Hepatocyte (in vitro differentiated cells): ENCODE data around the gene MAU2. TPM values are rescaled to one million over a fixed set of nuclear protein-coding genes. Genes with fewer than 3 reads are reported as not detected.

Source experiments
- DNase-seq: peaks from one replicate; pipeline ENCODE4 v3.0.0-alpha.2; 2016; ENCODE audit warnings: low spot score
- H2AFZ ChIP-seq: fragments of 200-600 bp; sonication (generic); 2 replicates; pipeline ENCODE4 v1.6.0; 2016; ENCODE audit warnings: antibody characterized with exemption, mild to moderate bottlenecking
- H3K27ac ChIP-seq: fragments of 200-600 bp; sonication (generic); 2 replicates; pipeline ENCODE4 v1.5.1; 2016; ENCODE audit warnings: mild to moderate bottlenecking
- H3K27me3 ChIP-seq: fragments of 200-600 bp; sonication (generic); 2 replicates; pipeline ENCODE4 v1.6.1; 2016
- H3K36me3 ChIP-seq: fragments of 200-600 bp; sonication (generic); replicated peaks from 2 replicates; pipeline ENCODE4 v1.5.1; 2016; ENCODE audit warnings: low read depth; ENCODE audit not compliant: insufficient read depth
- H3K4me1 ChIP-seq: fragments of 200-600 bp; sonication (generic); 2 replicates; pipeline ENCODE4 v1.5.1; 2016; ENCODE audit warnings: mild to moderate bottlenecking, moderate library complexity; ENCODE audit not compliant: insufficient read depth
- H3K4me2 ChIP-seq: fragments of 200-600 bp; sonication (generic); 2 replicates; pipeline ENCODE4 v1.6.0; 2016
- H3K4me3 ChIP-seq: fragments of 200-600 bp; sonication (generic); 2 replicates; pipeline ENCODE4 v1.5.1; 2016; ENCODE audit warnings: mild to moderate bottlenecking
- H3K79me2 ChIP-seq: fragments of 200-600 bp; sonication (generic); 2 replicates; pipeline ENCODE4 v1.6.0; 2017; ENCODE audit warnings: mild to moderate bottlenecking
- H3K9me2 ChIP-seq: fragments of 200-600 bp; sonication (generic); replicated peaks from 2 replicates; pipeline ENCODE4 v1.6.0; 2017; ENCODE audit warnings: mild to moderate bottlenecking; ENCODE audit not compliant: insufficient read depth
- H3K9me3 ChIP-seq: fragments of 200-600 bp; sonication (generic); 2 replicates; pipeline ENCODE4 v1.5.1; 2016; ENCODE audit warnings: low read depth, mild to moderate bottlenecking
- H4K20me1 ChIP-seq: fragments of 200-600 bp; sonication (generic); 2 replicates; pipeline ENCODE4 v1.6.0; 2016; ENCODE audit warnings: mild to moderate bottlenecking; ENCODE audit not compliant: insufficient read depth, poor library complexity, severe bottlenecking
- CTCF ChIP-seq: fragments of 200-600 bp; sonication (generic); IDR thresholded peaks from 2 replicates; pipeline ENCODE4 v1.5.1; 2016; ENCODE audit warnings: antibody characterized with exemption, mild to moderate bottlenecking; ENCODE audit not compliant: poor library complexity
- EZH2 ChIP-seq: fragments of 200-600 bp; sonication (generic); IDR thresholded peaks from 2 replicates; pipeline ENCODE4 v1.6.1; 2016; ENCODE audit warnings: antibody characterized with exemption, mild to moderate bottlenecking, borderline replicate concordance
- EZH2phosphoT487 ChIP-seq: fragments of 200-600 bp; sonication (generic); IDR thresholded peaks from one replicate; pipeline ENCODE4 v1.6.1; 2018; ENCODE audit warnings: antibody characterized with exemption, mild to moderate bottlenecking, low read depth, moderate library complexity; ENCODE audit not compliant: unreplicated experiment, severe bottlenecking
- WGBS: methylation state at CpG from one replicate; pipeline ENCODE4 v1.1.6; 2016; ENCODE audit warnings: low lambda C conversion rate; ENCODE audit errors: missing lambda C conversion rate; 5-methylcytosine and 5-hydroxymethylcytosine counted together
- polyA plus RNA-seq: library from polyadenylated mRNA; unstranded; fragments of >200 nt; fragmentation: Nextera tagmentation; extraction: Ambion mirVana; gene quantifications from 2 replicates; pipeline ENCODE4 v1.2.1, GENCODE V29; 2016
- total RNA-seq: library from RNA; depleted of rRNA; stranded (reverse); fragments of >200 nt; gene quantifications from 2 replicates; pipeline ENCODE4 v1.2.3, GENCODE V29; 2014

The MAU2 gene
- total and polyA plus RNA-seq, 2 experiments from 2014 or later: 25.3 to 31.8 TPM

DNA sequence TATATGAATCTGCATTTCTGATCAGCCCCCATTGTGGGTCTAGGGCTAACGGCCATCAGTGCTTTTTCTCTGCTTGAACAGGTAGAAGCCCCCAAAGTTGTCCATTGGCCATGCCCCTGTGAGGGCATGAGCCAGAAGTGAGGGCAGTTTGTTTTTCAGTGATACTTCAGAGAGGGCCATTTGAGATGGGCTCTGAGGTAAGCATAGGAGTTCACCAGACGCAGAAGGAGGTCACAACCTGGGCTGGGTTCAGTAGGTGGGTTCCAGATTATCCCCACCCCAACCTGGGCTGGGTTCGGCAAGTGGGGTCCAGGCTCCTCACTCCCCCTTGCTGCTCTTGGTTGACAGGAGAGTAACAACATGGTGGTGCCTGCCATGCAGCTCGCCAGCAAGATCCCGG lies 33.4 kb downstream of the MAU2 start:
- TF ChIP-seq CTCF: no peak
- no peak for TF ChIP-seq EZH2phosphoT487
- TF ChIP-seq EZH2: no peak
- H3K4me2 ChIP-seq: no peak overlapping the region
- H3K79me2 ChIP-seq: no peaks in the 10 kb centered on the region
- 93% methylated on average over 5 of the region's 5 CpGs for WGBS
- no peak overlapping the region for H2AFZ ChIP-seq
- H3K9me3 ChIP-seq: no peaks in the 10 kb centered on the region
- DNase-seq: no peak
- H3K36me3 ChIP-seq: no peaks in the 10 kb centered on the region
- no peaks in the 10 kb centered on the region for H3K27me3 ChIP-seq
- H3K4me1 ChIP-seq: no peaks in the 10 kb centered on the region
- no peak overlapping the region for H3K4me3 ChIP-seq
- H3K27ac ChIP-seq: no peak overlapping the region
- no peaks in the 10 kb centered on the region for H3K9me2 ChIP-seq
- no peaks in the 10 kb centered on the region for H4K20me1 ChIP-seq

DNA sequence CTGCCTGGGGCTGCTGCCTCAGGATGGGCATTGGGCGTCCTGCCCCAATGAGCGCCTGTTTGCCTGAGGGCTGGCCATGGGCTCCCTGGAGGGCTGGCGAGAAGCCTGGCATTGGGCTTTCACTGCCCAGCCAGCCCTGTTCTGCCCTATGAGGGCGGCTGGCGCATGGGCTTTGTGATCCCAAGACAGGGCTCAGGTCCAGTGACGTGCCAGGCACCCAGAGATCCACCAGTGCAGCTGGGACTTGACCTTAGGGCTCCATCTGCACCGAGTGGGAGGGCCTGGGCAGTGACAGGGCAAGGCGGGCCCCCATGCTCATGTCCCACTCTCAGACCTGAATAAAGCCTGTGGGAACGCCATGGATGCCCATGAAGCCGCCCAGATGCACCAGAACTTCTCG lies 34.3 kb downstream of the MAU2 start:
- DNase-seq: no peak
- no peaks in the 10 kb centered on the region for H3K36me3 ChIP-seq
- H3K79me2 ChIP-seq: no peaks in the 10 kb centered on the region
- H3K9me3 ChIP-seq: no peaks in the 10 kb centered on the region
- no peak overlapping the region for H2AFZ ChIP-seq
- H3K4me1 ChIP-seq: no peaks in the 10 kb centered on the region
- H3K27me3 ChIP-seq: no peaks in the 10 kb centered on the region
- no peak overlapping the region for H3K4me2 ChIP-seq
- TF ChIP-seq EZH2phosphoT487 (no peak), EZH2 (no peak), CTCF (no peak)
- H3K9me2 ChIP-seq: no peaks in the 10 kb centered on the region
- WGBS: 97% methylated on average over 11 of the region's 11 CpGs
- H3K4me3 ChIP-seq: no peak overlapping the region
- no peaks in the 10 kb centered on the region for H4K20me1 ChIP-seq
- no peak overlapping the region for H3K27ac ChIP-seq

DNA sequence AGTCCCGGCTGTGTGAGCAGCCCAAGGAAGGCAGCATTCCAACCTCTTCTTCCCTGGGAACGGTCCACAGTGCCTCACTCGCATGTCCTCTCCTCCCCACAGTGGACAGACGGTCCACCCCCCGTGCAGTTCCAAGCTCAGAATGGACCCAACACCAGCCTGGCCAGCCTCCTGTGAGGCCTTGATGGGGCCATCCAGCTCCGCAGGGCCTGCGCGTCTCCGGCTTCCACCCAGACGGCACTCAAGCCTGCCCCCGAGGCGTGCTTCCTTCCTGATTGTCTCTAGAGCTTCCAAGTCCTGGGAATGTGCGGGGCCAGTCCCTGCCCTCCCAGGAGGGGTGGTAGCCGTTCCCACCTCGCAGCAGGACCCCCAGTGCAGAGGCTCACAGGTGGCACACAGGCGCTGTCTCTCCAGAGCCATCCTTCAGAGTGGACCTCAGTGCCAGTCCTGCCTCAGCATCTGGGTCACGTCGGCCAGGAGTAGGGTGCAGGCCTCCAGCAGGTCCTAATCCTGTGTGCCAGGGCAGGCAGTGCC lies 35.0 kb downstream of the MAU2 start:
- Histone ChIP-seq H3K4me3 (no peak overlapping the region), H3K79me2 (no peaks in the 10 kb centered on the region), H4K20me1 (no peaks in the 10 kb centered on the region), H2AFZ (no peak overlapping the region), H3K9me2 (no peaks in the 10 kb centered on the region), H3K4me1 (no peaks in the 10 kb centered on the region), H3K27ac (no peak overlapping the region), H3K36me3 (no peaks in the 10 kb centered on the region), H3K4me2 (no peak overlapping the region), H3K9me3 (no peaks in the 10 kb centered on the region), H3K27me3 (no peaks in the 10 kb centered on the region)
- DNase-seq: no peak
- 94% methylated on average over 18 of the region's 18 CpGs for WGBS
- TF ChIP-seq EZH2: no peak
- no peak for TF ChIP-seq CTCF
- no peak for TF ChIP-seq EZH2phosphoT487

DNA sequence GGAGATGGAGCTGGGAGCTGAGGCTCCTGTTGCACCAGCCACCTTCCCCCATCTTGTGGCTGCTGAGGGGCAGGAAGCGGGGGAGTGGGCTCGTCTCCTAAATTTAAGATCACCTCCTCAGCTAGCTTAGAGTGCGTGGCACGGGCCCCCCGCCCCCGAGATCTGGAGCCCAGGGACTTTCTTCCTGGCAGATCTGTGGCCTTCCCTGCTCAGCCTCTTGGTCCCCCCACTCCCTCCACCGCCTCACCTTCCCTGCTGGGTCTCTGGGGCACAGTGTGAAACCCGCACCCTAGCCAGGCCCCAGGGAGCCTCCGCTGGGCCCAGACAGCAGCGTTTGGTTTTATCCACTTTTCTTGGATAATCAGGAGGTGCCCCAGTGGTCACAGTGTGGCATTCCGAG lies 35.9 kb downstream of the MAU2 start:
- TF ChIP-seq EZH2 (no peak), CTCF (no peak), EZH2phosphoT487 (no peak)
- no peak overlapping the region for H3K27ac ChIP-seq
- no peaks in the 10 kb centered on the region for H3K27me3 ChIP-seq
- H3K4me2 ChIP-seq: no peak overlapping the region
- H3K9me2 ChIP-seq: no peaks in the 10 kb centered on the region
- H3K79me2 ChIP-seq: no peaks in the 10 kb centered on the region
- no peaks in the 10 kb centered on the region for H4K20me1 ChIP-seq
- H3K9me3 ChIP-seq: no peaks in the 10 kb centered on the region
- H3K4me3 ChIP-seq: no peak overlapping the region
- WGBS: 96% methylated on average over 11 of the region's 11 CpGs
- H3K36me3 ChIP-seq: no peaks in the 10 kb centered on the region
- H3K4me1 ChIP-seq: no peaks in the 10 kb centered on the region
- no peak overlapping the region for H2AFZ ChIP-seq
- no peak for DNase-seq
